Activated B cell treated with CpG ODN at 0.5 μM for 24 hours (primary cell): ENCODE data around the gene HSD11B2. TPM values are rescaled to one million over a fixed set of nuclear protein-coding genes. Genes with fewer than 3 reads are reported as not detected.

Experiments
- ATAC-seq: fragments of 200-7000 bp; cut with Tn5 transposase; one replicate; pipeline ENCODE4 v1.10.0; 2021; ENCODE audit warnings: low read depth, mild to moderate bottlenecking, moderate library complexity
- CTCF ChIA-PET: fragments of 350-600 bp; sonication (Branson Sonifier 250); formaldehyde crosslinking; loops from one replicate; lab custom pipeline; 2021; ENCODE audit warnings: antibody characterized with exemption; lab: Charles Lee
- POLR2A ChIA-PET: fragments of 350-600 bp; sonication (Branson Sonifier 250); formaldehyde crosslinking; loops from one replicate; lab custom pipeline; 2021; ENCODE audit warnings: antibody characterized with exemption; lab: Charles Lee
- DNase-seq: peaks from one replicate; pipeline ENCODE4 v3.0.0; 2022
- H3K27ac Mint-ChIP-seq: one replicate; pipeline ENCODE4 v1.8.0; 2020; ENCODE audit warnings: mixed read lengths
- H3K27me3 Mint-ChIP-seq: one replicate; pipeline ENCODE4 v1.8.0; 2021; ENCODE audit warnings: mixed read lengths
- H3K36me3 Mint-ChIP-seq: one replicate; pipeline ENCODE4 v1.8.0; 2021; ENCODE audit warnings: low read depth, mixed read lengths
- H3K4me1 Mint-ChIP-seq: one replicate; pipeline ENCODE4 v1.8.0; 2021; ENCODE audit warnings: mixed read lengths
- H3K4me3 Mint-ChIP-seq: one replicate; pipeline ENCODE4 v1.8.0; 2020; ENCODE audit warnings: mild to moderate bottlenecking, mixed read lengths
- H3K9me3 Mint-ChIP-seq: one replicate; pipeline ENCODE4 v1.8.0; 2020; ENCODE audit warnings: mixed read lengths
- CTCF ChIP-seq: fragments of 200-600 bp; IDR thresholded peaks from one replicate; pipeline ENCODE4 v1.8.0; 2022; ENCODE audit warnings: antibody characterized with exemption, mild to moderate bottlenecking
- intact Hi-C: fragments of 100-400 bp; cut with micrococcal nuclease; formaldehyde crosslinking; loops from one replicate; pipeline ENCODE4 v1.15.1; 2024
- total RNA-seq: library from RNA; stranded (reverse); gene quantifications from 2 replicates; pipeline ENCODE4 v1.2.3, GENCODE V29; 2022

The HSD11B2 gene
- total RNA-seq = 0.49 TPM in 1 of 2 replicates, not detected in the other

- Mint-ChIP-seq H3K4me1 (peaks cover 38% of the 10 kb centered on the region), H3K27me3 (peaks cover 27% of the 10 kb centered on the region), H3K9me3 (no peaks in the 10 kb centered on the region), H3K36me3 (peaks cover 4% of the 10 kb centered on the region), H3K4me3 (peak within 1 kb of the TSS; percentile 83), H3K27ac (no peak within 1 kb of the TSS)
- ATAC-seq (peak; percentile 43), DNase-seq (peak; percentile 42)
- intact Hi-C loops = no loop called here
- no peak for TF ChIP-seq CTCF
- CTCF ChIA-PET = interaction anchor here (1.0 kb wide), 1 partner anchor 34 kb away, joined by 6 read pairs; no protein-coding TSS in a partner anchor
- POLR2A ChIA-PET = interaction anchor here (0.6 to 0.8 kb wide), 4 partner anchors 14 to 35 kb away, joined by 3 to 10 read pairs (median 4); no protein-coding TSS in a partner anchor
Observed at GRCh38 chr16:67430977-67431774, at the start of gene HSD11B2. HSD11B2 (plus strand) TSS chr16:67431121; CDS start chr16:67431249, 128 bp downstream.

- POLR2A ChIA-PET = interaction anchor here (0.6 kb wide), 1 partner anchor 58 kb away, joined by 7 read pairs; no protein-coding TSS in a partner anchor
- no peaks in the 10 kb centered on the region for H3K27me3 Mint-ChIP-seq
- no peak overlapping the region for H3K27ac Mint-ChIP-seq
- no peak for ATAC-seq
- no peaks in the 10 kb centered on the region for H3K9me3 Mint-ChIP-seq
- TF ChIP-seq CTCF = no peak
- CTCF ChIA-PET = no interaction called here
- no peaks in the 10 kb centered on the region for H3K4me1 Mint-ChIP-seq
- H3K36me3 Mint-ChIP-seq = no peaks in the 10 kb centered on the region
- intact Hi-C loops = no loop called here
- H3K4me3 Mint-ChIP-seq = no peak overlapping the region
- no peak for DNase-seq
Observed at GRCh38 chr16:67383284-67383683, 47.6 kb upstream of the HSD11B2 start.

- Mint-ChIP-seq H3K36me3 (no peaks in the 10 kb centered on the region), H3K4me3 (no peak overlapping the region), H3K4me1 (no peaks in the 10 kb centered on the region), H3K9me3 (no peaks in the 10 kb centered on the region), H3K27ac (no peak overlapping the region), H3K27me3 (peaks cover 3% of the 10 kb centered on the region)
- intact Hi-C loops = no loop called here
- DNase-seq (no peak), ATAC-seq (no peak)
- no peak for TF ChIP-seq CTCF
- ChIA-PET POLR2A (no interaction called here), CTCF (no interaction called here)
Observed at GRCh38 chr16:67384778-67385510, 46.0 kb upstream of the HSD11B2 start.

- Mint-ChIP-seq H3K27me3 (peaks cover 11% of the 10 kb centered on the region), H3K4me3 (no peak overlapping the region), H3K36me3 (no peaks in the 10 kb centered on the region), H3K9me3 (no peaks in the 10 kb centered on the region), H3K27ac (no peak overlapping the region), H3K4me1 (peaks cover 10% of the 10 kb centered on the region)
- no peak for TF ChIP-seq CTCF
- POLR2A ChIA-PET = no interaction called here
- CTCF ChIA-PET = no interaction called here
- no peak for DNase-seq
- ATAC-seq = no peak
- intact Hi-C loops = no loop called here
Observed at GRCh38 chr16:67386861-67387455, 44.0 kb upstream of the HSD11B2 start.
